SK-N-DZ (cell line): ENCODE results near the gene CASP3. TPM values are rescaled to one million over a fixed set of nuclear protein-coding genes. Genes with fewer than 3 reads are reported as not detected.
A peak's percentile ranks its signal among the peaks of the same experiment; 100 is the strongest.

Experiments
- DNase-seq: peaks from one replicate; pipeline ENCODE4 v3.0.0-alpha.2; 2015; ENCODE audit warnings: low spot score
- polyA plus RNA-seq, 2 experiments: library from polyadenylated mRNA; depleted of rRNA; stranded (reverse); fragments of >200 nt; gene quantifications; 2 replicates each; pipeline ENCODE4 v1.2.3, GENCODE V29; 2014

The CASP3 gene
- 40.3 and 48.2 TPM in 2 replicates for polyA plus RNA-seq (2014; cell fraction: cytosol; rRNA removed)
- polyA plus RNA-seq (2014; cell fraction: nucleus; rRNA removed): 21.9 and 27.9 TPM in 2 replicates

DNA sequence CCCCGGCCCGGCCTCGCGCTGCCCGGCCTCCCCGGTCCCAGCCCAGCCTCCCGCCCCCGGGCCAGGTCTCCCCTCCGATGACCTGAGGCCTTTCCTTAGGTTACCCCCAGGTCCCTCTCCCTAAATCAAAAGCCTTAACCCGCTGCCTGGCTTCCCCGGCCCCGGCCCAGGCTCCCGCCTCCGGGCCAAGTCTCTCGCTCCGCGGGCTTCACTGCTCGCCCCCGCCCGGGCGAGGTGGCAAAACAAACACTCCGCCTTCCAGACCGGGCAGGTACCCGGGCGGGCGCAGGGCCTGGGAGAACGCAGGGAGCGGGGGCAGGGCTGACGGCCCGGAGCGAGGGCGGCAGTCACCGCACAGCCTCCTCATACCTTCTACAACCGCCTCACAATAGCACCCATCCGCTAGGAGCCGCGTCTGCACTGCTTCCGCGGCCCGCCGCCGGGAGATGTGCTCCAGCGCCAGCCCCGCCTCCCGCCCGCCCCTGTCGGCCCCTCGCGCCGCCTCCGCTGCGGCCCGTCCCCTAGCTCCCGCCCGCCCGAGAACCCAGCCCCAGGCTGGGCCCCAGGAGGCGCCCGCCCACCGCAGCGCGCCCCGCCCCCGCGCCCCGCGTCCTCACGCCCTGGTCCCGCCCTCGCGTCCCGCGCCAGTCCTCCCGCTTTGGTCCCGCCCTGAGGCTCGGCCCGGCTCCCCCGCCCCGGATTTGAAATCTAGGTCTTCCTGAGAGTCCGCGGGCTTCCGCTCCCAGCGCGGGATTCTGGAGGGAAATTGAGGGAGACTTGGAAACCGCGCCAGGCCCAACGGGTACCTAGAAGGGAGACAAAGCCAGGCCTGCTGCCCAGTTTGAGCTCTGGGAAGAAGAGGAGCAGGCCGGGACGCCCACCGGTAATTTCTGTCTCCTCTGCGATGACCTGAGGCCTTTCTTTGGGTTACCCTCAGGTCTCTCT is at the start of gene CASP3, which contains the start of gene PRIMPOL:
CASP3 (minus strand) TSS at position 422 of the 945 bp plus-strand sequence. CDS start 10,994 bp downstream, outside the sequence.
PRIMPOL (plus strand) TSS at position 713 of the 945 bp plus-strand sequence. CDS start 7,403 bp downstream, outside the sequence.
- DNase-seq: peak; percentile 91

DNA sequence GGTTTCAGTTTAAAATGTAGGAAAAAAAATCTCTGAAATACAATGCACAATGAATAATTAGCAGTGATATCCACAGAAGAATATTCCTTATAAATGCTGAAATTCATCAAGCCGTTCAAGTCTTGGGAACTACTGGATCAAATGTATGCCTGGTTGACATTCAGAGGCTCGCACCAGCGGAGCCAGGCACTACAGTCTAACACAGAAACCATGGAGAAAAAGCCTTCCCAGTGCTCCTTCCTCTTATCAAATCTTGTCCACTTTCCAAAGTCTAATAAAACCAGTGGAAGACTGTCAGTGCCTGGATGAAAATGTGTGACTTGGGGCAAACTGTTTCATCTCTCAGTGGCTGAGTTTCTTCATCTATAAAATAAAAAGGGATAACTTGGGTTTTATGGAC is 48.7 kb upstream of the CASP3 start:
- no peak for DNase-seq

DNA sequence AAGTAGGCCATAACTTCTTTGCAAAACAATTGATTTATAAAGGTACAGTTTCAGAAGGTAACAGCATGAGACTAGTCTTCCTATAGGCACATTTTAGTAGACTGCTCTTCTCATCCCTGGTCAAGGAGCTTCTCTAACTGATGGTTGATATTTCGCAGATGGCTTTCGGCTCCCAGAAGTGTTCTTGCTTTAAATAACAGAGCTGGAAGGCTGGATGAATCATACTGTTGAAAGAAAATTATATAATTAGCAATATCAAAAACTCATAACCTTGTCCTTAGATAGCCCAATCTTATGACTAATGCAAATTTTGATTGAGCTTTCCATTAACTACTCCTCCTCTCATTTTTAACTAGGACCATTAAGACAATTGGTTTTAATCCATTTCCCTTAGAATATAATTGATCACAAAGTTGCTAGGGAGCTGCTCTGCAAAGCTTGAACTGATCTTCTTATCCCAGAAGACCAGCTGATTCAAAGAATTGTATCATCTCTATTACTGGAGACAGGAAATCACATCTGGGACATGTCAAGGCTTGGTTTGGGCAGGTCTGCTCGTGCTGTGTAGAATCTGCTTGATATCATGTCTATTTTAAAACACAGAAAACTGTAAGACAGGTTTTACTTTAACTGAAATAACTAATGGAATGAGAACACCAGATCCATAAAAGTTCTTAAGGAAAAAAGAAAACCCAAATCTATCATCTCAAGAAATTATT is 46.1 kb upstream of the CASP3 start:
- DNase-seq: no peak

DNA sequence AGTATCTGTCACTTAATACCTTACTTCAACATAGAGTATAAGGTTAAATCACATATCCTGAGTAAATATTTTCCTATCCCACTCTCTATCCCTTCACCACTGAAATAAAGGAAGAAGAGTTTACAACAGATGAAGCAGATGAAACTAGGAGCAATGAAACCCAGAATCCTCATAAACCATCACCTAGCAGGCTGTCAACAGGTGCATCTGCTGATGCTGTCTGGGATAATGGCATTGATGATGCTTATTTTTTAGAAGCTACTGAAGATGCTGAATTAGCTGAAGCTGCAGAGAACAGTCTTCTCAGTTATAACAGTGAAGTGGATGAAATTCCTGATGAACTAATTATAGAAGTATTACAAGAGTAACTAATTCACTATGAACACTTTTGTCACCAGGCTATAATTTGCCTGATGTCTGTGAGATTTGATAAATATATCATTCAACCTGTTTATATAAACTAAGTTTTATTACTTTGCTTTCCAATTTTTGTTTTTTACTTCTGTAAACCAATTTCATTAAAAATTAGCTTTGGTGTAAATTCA is 45.2 kb upstream of the CASP3 start:
- no peak for DNase-seq

DNA sequence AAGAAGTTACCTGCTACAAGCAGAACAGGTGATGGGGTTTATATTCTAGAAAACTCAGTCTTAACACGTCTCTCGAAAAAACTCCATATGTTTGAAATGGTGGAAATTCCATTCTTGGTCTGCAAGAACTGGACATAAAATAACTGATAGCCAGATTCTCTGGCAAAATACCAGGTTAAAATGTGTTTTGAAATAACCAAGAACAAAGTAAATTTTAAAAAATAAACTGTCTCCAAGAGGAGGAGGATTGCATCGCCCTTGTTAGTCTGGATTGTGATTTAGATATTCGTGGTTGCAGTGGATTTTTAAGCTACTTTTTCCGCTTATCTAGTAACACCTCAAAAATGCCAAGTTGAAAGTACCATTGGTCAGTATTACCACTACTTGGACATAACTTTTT is 43.8 kb upstream of the CASP3 start:
- DNase-seq: no peak

DNA sequence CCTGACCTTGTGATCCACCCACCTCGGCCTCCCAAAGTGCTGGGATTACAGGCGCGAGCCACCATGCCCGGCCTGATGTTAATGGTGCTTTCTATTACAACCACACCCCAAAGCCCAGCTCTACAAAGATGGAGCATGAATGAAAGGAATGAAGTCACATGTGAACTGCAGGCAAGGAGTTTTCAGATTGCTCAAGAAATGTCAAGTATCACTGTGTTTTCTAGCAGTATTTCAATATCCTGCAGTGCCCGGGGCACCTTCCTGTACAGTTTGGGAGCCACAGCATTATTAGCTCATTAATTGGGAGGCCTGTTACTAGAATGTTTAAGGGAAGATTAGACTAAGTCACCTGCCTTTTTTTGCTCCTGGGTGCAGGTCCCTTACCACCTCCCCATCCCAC is 40.4 kb upstream of the CASP3 start:
- DNase-seq: no peak

DNA sequence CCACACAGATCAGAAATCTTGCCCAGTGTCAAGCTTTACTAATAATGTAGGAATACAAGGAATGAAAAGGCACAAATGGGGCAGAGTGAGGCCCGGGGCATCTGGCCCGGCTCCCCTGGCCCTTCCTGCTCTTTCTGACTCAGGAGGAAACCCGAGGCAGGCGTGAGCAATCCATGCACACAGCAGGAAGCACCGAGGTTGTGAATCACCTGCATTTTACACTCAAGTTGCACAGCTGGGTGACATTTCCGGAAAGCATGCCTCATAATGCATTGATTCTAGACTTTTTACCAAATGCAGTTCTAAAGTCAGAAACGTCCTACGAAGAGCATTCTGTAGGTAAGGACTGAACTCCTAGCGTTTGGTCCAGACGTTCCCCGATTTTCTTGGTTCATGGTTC is 39.2 kb upstream of the CASP3 start:
- DNase-seq: no peak

DNA sequence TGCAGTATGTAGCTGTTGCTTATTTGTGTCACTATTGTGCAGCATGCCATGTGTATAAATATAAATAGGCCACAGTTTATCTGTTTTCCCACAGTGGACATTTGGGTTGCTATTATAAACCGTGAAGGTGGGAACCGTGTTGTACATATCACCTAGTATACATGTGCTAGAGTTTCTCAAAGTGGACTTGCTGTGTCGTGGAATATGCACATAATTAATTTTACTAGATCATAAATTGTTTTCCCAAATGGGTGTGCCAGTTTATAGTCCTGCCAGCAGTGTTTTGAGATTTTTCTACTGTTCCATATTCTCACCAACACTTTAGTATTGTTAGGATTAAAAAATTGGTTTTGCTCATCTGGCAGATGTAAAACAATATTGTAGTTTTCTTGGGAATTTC is 38.8 kb upstream of the CASP3 start:
- no peak for DNase-seq

DNA sequence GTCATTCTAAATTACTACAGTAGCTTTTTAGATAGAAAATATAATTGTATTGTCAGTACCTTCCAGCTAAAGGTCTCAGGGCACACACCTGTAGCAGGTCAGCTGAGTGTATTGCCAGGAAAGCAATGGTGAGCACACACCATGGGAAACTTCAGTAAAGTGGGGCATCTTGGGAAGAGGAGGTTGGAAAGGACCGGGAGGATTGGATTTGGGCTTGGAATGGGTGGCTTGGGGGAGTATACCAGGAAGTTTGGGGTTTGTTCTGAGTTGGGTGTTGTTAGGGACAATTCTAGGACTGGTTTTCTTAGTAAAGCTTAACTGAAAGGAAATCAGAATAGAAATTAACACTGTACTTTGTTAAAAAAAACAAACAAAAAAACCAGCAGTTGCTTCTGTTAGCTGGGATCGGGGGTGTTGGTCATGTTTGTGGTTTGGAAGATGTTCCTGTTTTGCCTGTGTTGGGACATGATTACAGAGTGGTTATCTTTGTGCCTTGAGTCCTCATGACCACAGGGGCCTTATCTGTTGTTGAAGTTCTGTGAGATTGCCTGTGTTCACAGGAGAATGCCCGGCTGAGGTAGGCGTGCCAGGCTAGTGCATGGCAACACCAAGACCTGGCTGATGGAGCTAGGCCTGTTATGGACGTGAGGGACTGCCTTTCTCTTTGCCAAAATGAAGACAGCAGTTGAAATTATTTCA is 35.4 kb upstream of the CASP3 start:
- no peak for DNase-seq

DNA sequence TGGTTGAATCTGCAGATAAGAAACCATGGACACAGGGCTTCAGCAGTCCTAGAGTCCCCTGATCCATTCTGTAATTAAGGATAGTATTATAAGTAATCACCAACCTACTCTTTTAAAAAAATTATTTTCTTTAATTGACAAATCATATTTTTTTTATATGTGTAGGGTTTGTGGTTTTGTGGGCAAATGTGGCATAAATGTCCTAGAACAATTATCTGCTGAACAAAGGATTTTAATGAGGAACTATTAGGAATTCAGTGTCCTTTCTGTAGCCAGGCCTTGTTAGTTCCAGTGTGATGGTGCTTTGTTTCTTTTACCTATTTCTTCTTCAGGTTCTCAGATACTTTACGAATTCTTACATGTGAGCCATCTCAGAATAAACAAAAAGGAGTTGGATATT is 32.7 kb upstream of the CASP3 start:
- DNase-seq: no peak

DNA sequence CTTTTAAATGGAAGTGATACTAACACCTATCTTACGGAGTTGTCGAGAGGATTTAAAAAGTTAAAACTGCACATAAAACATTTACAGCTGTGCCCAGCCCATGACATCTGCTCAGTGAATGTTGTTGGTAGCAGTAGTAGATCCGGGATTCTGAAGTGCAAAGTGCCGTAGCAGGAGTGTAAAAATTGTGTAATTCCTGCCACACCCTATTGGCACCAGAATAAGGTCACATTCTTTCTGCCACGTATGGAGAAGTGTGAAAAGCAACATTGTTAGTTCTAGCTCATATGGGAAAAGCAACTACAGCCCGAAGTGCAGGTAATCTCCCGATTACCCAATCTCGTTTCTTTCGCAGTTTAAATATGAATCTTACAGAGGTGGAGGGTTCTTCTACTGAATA is 31.5 kb upstream of the CASP3 start:
- DNase-seq: no peak

DNA sequence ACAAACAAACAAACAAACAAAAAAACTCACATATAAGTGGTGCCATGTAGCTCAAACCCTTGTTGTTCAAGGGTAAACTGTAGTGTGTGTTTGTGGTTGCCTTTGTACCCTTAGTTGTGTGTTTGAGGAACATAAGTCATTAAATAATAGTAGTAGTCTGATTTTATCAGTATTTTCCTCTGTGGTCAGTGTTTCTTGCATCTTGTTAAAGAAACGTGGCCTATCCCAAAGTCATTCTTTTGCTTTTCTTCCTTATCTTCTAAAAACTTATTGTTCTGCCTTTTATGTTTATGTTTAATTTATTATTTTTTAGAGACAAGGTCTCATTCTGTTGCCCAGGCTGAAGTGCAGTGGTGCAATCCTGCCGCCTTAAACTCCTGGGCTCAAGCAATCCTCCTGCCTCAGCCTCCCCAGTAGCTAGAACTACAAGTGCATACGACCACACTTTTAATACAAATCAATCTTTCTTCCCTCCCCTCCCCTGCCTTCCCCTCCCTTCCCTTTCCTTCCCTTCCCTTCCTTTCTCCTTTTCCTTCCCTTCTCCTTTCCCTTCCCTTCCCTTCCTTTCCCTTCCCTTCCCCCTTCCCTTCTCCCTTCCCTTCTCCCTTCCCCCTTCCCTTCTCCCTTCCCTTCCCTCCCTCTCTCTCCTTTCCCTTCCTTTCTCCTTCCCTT is 26.7 kb upstream of the CASP3 start:
- DNase-seq: no peak

DNA sequence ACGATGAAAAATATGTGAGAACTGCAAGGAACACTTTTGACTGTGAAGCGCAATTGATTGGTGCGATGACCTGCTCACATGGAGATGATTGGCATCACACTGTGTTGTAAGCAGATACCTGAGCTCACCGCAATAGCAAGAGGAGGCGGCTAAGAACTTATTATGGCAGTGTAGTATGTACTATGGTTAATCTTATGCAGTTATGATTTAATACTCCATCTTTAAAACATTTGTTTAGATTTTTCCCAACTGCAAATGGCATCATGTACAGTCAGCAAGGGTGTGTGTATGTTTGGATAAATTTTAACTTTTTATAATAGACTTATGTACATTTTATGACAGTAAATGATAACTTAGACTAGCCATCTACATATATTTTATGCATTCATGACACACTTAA is 25.8 kb upstream of the CASP3 start:
- DNase-seq: no peak

DNA sequence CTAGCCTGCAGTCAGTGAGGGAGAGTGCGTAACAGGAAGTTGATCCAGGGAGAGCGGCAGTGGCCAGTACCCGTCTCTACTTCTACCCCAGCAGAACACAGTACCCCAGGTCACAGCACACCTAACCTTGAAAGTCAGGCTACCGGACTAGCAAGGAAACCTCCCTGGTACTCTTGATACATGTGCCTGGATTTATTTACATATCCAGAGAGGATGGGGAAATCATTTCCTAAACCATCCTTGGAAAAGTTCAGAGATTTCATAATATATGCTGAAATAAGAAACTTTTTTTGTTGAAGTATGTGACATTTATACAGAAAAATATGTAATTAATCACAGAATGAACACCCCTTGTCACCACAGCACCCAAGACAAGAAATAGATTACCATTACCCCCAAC is 24.8 kb upstream of the CASP3 start:
- no peak for DNase-seq

DNA sequence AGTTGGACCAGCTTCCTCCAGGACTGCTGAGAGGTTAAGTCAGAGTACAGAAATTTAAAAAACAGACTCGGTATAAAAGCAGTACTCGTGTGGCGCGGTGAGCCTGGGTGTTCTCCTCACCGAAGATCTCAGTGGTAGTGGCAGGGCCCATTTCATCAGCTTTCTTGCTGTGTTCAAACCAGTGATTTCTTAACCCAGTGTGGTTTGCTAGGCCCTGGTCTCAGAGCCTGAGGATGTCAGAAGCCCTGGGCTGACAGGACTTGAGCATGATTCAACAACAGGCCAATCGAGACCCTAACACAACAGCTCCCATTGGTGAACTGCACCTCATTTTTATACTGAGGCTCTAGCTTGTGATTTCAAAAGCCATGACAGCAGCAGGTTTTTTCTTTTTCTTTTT is 23.5 kb upstream of the CASP3 start:
- no peak for DNase-seq

DNA sequence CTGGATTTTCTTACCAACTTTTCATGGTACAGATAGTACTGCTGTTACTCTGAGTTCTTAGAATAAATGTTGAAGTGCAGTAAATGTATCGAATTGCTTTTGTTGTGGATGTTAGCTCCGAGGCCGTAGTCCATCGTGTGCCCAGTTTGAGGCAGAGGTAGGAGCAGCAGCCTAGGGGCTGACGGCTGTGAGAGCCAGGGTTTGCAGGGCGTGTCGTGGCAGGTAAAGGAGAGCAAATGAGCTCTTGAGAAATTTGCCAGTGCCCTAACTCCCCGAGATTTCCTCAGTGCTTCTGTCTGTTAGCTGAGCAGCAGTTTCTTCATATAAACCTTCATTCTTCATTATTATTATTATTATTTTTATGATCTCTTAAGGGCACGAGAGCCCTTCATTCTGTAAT is 21.9 kb upstream of the CASP3 start:
- DNase-seq: no peak

DNA sequence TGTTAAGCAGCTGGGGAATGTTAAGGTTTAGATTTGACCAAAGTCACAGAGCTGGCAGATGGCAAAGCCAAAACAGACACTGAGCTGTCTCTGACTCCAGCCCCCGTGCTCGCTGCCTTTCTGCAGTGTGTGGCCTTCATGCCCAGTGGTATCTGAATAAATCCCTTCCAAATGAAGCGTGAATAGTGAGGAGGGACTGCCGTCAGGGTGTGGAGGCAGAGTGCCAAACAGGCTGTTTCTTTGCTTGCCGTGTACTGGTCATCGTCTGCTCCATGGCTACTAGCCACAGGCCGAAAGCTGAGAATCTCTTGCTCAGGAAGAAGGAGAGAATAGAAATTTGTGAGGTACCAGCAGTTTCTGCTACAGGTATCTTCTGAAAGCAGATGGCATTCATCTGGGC is 20.0 kb upstream of the CASP3 start:
- no peak for DNase-seq

DNA sequence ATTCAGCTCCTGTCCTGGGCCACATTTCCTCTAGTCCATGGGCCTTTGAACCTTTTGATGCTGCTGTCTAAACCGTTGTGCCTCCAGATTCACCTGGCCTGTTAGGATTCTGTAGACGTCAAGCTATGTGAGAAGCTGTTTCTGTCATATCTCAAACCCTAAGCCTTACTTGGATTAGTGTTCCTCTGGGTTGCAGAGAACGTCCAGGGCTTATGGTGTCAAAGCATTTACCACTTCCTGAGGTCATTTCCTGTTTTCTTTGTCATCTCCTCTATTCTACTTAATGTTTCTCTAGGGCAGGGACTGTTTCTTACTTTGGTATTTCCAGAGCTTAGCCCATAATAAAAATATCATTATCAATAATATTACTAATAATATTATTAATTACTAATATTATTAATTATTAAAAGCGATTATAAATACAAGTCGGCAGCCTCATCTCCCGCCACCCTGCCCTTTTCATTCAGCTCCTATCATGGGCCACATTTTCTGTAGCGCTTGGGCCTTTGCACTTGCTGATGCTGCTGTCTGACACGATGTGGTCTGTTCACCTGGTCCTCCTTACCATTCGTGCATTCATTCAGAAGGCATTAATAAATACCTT is 19.4 kb upstream of the CASP3 start:
- no peak for DNase-seq

DNA sequence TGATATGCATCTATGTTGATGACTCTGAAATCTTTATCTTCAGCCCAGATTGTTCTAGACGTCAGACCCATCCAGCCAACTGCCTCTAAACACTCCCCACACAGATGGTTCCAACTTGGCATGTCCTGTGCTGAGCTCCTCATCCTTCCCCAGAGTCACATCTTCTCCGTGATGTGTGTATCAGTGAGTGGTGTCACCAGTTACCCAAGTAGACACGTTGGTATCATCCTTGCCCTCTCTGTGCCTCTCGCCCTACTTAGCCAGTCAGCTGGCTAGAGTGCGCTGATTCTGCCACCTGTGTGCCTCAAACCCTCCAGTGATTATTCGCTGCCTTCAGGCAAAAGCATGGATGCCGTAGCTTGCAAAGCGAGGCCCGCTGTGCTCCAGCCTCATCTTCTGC is 18.8 kb upstream of the CASP3 start:
- DNase-seq: no peak

DNA sequence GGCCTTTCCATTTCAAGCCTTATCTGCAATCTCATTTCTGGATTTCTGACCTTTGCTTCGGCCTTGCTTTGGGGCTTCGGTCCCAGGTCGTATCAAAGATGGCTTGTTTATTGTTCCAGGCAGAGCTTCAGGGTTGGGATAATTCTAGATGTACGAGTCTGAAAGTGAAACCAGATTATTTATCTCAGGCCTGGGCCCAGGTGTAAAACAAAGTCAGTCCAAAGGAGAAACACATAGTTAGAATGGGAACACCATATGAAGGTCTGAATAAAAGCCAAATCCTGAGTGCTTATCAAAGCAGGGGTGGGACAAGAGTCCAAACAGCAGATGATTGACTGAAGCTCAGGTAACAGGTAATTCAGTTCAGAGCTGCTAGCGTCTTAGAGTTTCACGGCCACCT is 17.4 kb upstream of the CASP3 start:
- DNase-seq: no peak
